HepG2 (cell line): ENCODE measurements around the gene HS3ST1. TPM values are rescaled to one million over a fixed set of nuclear protein-coding genes. Genes with fewer than 3 reads are reported as not detected.

Source experiments
- ATAC-seq: fragments of 200-7000 bp; cut with Tn5 transposase; 3 replicates; pipeline ENCODE4 v1.9.1; 2020; ENCODE audit warnings: mild to moderate bottlenecking, moderate library complexity
- BruUV-seq: library from RNA; stranded (reverse); fragments of 400-500 nt; replicated peaks from 2 replicates; lab custom pipeline; 2021; lab: Mats Ljungman, UMichigan
- CTCF ChIA-PET: fragments of 300-600 bp; formaldehyde crosslinking; extraction: SDS; loops from one replicate; lab custom pipeline; 2021; ENCODE audit warnings: low total read pairs, inconsistent platforms, low intra/inter-chr PET ratio; lab: Yijun Ruan, JAX
- POLR2A ChIA-PET: fragments of 350-600 bp; sonication (Branson Sonifier 250); formaldehyde crosslinking; loops from one replicate; lab custom pipeline; 2020; ENCODE audit warnings: antibody characterized with exemption, inconsistent platforms; lab: Yijun Ruan, JAX
- DNase-seq: peaks from one replicate; pipeline ENCODE4 v3.0.0-alpha.2; 2015; ENCODE audit warnings: low spot score
- FAIRE-seq: peaks from 3 replicates; lab custom pipeline; 2011; peaks lifted over from hg19 to GRCh38; lab: Jason Lieb, UNC
- H2AFZ ChIP-seq: one replicate; pipeline ENCODE4 v1.6.1; 2011; ENCODE audit warnings: low read length, inconsistent platforms
- H3K27ac ChIP-seq: fragments of 300-600 bp; 3 replicates; pipeline ENCODE4 v1.8.0; 2011; ENCODE audit warnings: mixed run types, mild to moderate bottlenecking, mixed read lengths, low read length, inconsistent platforms; ENCODE audit not compliant: insufficient read depth; ENCODE audit errors: extremely low read length
- H3K27me3 ChIP-seq, 2 experiments: fragments of 200-600 bp in 1 of 2; 2 replicates in 1 of 2; 3 replicates in 1 of 2; pipeline versions ENCODE4 v1.6.0 to v1.8.0; 2011; ENCODE audit warnings: low read length in 2 of 2, mild to moderate bottlenecking in 2 of 2, moderate library complexity in 2 of 2, inconsistent platforms in 1 of 2; ENCODE audit not compliant: insufficient read depth in 2 of 2, control insufficient read depth in 1 of 2
- H3K36me3 ChIP-seq, 2 experiments: fragments of 200-600 bp in 1 of 2; replicated peaks in 1 of 2; 2 replicates in 1 of 2; 3 replicates in 1 of 2; pipeline versions ENCODE4 v1.5.1 to v1.8.0; 2011; ENCODE audit warnings: low read length in 2 of 2, inconsistent platforms in 1 of 2; ENCODE audit not compliant: insufficient read depth in 2 of 2, control insufficient read depth in 1 of 2
- H3K4me1 ChIP-seq: 2 replicates; pipeline ENCODE4 v1.5.1; 2012; ENCODE audit warnings: low read length, inconsistent platforms; ENCODE audit not compliant: insufficient read depth
- H3K4me2 ChIP-seq: 2 replicates; pipeline ENCODE4 v1.6.0; 2011; ENCODE audit warnings: low read depth, low read length, inconsistent platforms
- H3K4me3 ChIP-seq, 3 experiments: fragments of 200-600 bp in 1 of 3; sonication (generic), shearing (Covaris generic) in 1 of 3; replicated peaks in 1 of 3; 2 replicates each; pipeline ENCODE4 v1.5.1; 2011 to 2016; ENCODE audit warnings: low read length in 3 of 3, inconsistent platforms in 2 of 3, low read depth in 2 of 3, mild to moderate bottlenecking in 2 of 3, control low read depth in 1 of 3, mixed read lengths in 1 of 3; ENCODE audit not compliant: insufficient read depth in 1 of 3
- H3K79me2 ChIP-seq: one replicate; pipeline ENCODE4 v1.6.1; 2011; ENCODE audit warnings: low read length, inconsistent platforms; ENCODE audit not compliant: insufficient read depth
- H3K9ac ChIP-seq: 2 replicates; pipeline ENCODE4 v1.6.0; 2011; ENCODE audit warnings: mild to moderate bottlenecking, low read depth, low read length, inconsistent platforms; ENCODE audit not compliant: insufficient read depth
- H3K9me3 ChIP-seq: 2 replicates; pipeline ENCODE4 v1.5.1; 2012; ENCODE audit warnings: mild to moderate bottlenecking, low read length
- H4K20me1 ChIP-seq: 2 replicates; pipeline ENCODE4 v1.6.0; 2011; ENCODE audit warnings: inconsistent platforms, mild to moderate bottlenecking, low read length, moderate library complexity; ENCODE audit not compliant: insufficient read depth
- AGO2 ChIP-seq: fragments of 200-400 bp; formaldehyde crosslinking; optimal IDR thresholded peaks from 2 replicates; pipeline ENCODE3; 2017; ENCODE audit warnings: mild to moderate bottlenecking, low read depth, low read length, moderate library complexity
- ARHGAP35 ChIP-seq: sonication (generic); formaldehyde crosslinking; IDR thresholded peaks from 2 replicates; pipeline ENCODE4 v1.9.0; 2022; ENCODE audit warnings: mild to moderate bottlenecking, inconsistent platforms, moderate library complexity, missing genetic modification reagents, borderline replicate concordance
- ATM ChIP-seq: fragments of 450-650 bp; IDR thresholded peaks from 2 replicates; pipeline ENCODE4 v1.7.1; 2017; ENCODE audit warnings: mild to moderate bottlenecking, borderline replicate concordance
- ERF ChIP-seq: IDR thresholded peaks from 2 replicates; pipeline ENCODE4 v1.6.1; 2018; ENCODE audit warnings: missing biosample characterization, missing genetic modification reagents
- FUBP1 ChIP-seq: sonication (generic); formaldehyde crosslinking; IDR thresholded peaks from 2 replicates; pipeline ENCODE4 v1.5.1; 2020; ENCODE audit warnings: missing genetic modification reagents, mild to moderate bottlenecking, borderline replicate concordance
- GATAD1 ChIP-seq: IDR thresholded peaks from 2 replicates; pipeline ENCODE4 v1.6.1; 2016; ENCODE audit warnings: missing genetic modification reagents, missing compliant biosample characterization
- HNF4A ChIP-seq: sonication (generic); formaldehyde crosslinking; IDR thresholded peaks from 2 replicates; pipeline ENCODE4 v1.4.0; 2020; ENCODE audit warnings: missing genetic modification reagents
- MAF1 ChIP-seq: sonication (generic); formaldehyde crosslinking; IDR thresholded peaks from 2 replicates; pipeline ENCODE4 v1.5.0; 2020; ENCODE audit warnings: missing genetic modification reagents, borderline replicate concordance
- NFIB ChIP-seq: sonication (generic); formaldehyde crosslinking; IDR thresholded peaks from 2 replicates; pipeline ENCODE4 v1.9.0; 2021; ENCODE audit warnings: missing genetic modification reagents, mild to moderate bottlenecking, borderline replicate concordance
- PCBP2 ChIP-seq: fragments of 200-400 bp; formaldehyde crosslinking; optimal IDR thresholded peaks from 2 replicates; pipeline ENCODE3; 2018; ENCODE audit warnings: low read length, low read depth; ENCODE audit not compliant: poor library complexity, severe bottlenecking
- ZBTB4 ChIP-seq: sonication (generic); formaldehyde crosslinking; IDR thresholded peaks from 2 replicates; pipeline ENCODE4 v1.4.0; 2020; ENCODE audit warnings: missing genetic modification reagents, mild to moderate bottlenecking, borderline replicate concordance
- ZFY ChIP-seq: sonication (generic); formaldehyde crosslinking; IDR thresholded peaks from 2 replicates; pipeline ENCODE4 v1.4.0; 2020; ENCODE audit warnings: missing genetic modification reagents
- ZNF263 ChIP-seq: sonication (generic); formaldehyde crosslinking; IDR thresholded peaks from 2 replicates; pipeline ENCODE4 v1.4.0; 2020; ENCODE audit warnings: missing genetic modification reagents
- ZNF44 ChIP-seq: sonication (generic); formaldehyde crosslinking; IDR thresholded peaks from 2 replicates; pipeline ENCODE4 v1.5.1; 2020; ENCODE audit warnings: mild to moderate bottlenecking, missing genetic modification reagents
- ZNF468 ChIP-seq: sonication (generic); formaldehyde crosslinking; IDR thresholded peaks from 2 replicates; pipeline ENCODE4 v1.8.0; 2022; ENCODE audit warnings: mild to moderate bottlenecking, moderate library complexity, missing genetic modification reagents
- WGBS: methylation state at CpG from one replicate; pipeline ENCODE4 v1.1.6; 2017; ENCODE audit warnings: low lambda C conversion rate; 5-methylcytosine and 5-hydroxymethylcytosine counted together
- in situ Hi-C: cut with HindIII; loops from 2 replicates; pipeline ENCODE4 v1.10.0; 2017; ENCODE audit warnings: low pct_unique_long_range_greater_than_20kb; ENCODE audit not compliant: extremely low pct_ligation_motif_present
- intact Hi-C: fragments of 100-400 bp; cut with micrococcal nuclease; formaldehyde crosslinking; loops from one replicate; pipeline ENCODE4 v1.10.0; 2022; ENCODE audit not compliant: unreplicated experiment
- polyA plus RNA-seq, 8 experiments: library from polyadenylated mRNA; depleted of rRNA in 3 of 8; stranded (reverse) in 7 of 8; unstranded in 1 of 8; fragments of >200 nt; fragmentation: Illumina TruSeq in 4 of 8; extraction: Trizol in 4 of 8; gene quantifications; 2 replicates each; pipeline versions ENCODE4 v1.2.1 to v1.2.3, GENCODE V29; 2011 to 2016; ENCODE audit warnings: low read depth in 4 of 8, missing spikeins in 1 of 8, mixed read lengths in 1 of 8; ENCODE audit not compliant: insufficient read depth in 1 of 8
- total RNA-seq, 5 experiments: library from RNA; depleted of rRNA; stranded (reverse); fragments of >200 nt; fragmentation: Illumina TruSeq; extraction: Trizol; gene quantifications; 2 replicates each; pipeline ENCODE4 v1.2.3, GENCODE V29; 2016; ENCODE audit warnings: low read depth in 1 of 5
- TF ChIP-seq, protein P1 (sequence below): sonication (generic); formaldehyde crosslinking; IDR thresholded peaks from 2 replicates; pipeline ENCODE4 v1.4.0; 2020; ENCODE audit warnings: mild to moderate bottlenecking, missing genetic modification reagents, borderline replicate concordance
- TF ChIP-seq, protein P2 (sequence below): sonication (generic); formaldehyde crosslinking; IDR thresholded peaks from 2 replicates; pipeline ENCODE4 v1.5.0; 2020; ENCODE audit warnings: mild to moderate bottlenecking, missing genetic modification reagents, moderate library complexity

HS3ST1 gene
- total and polyA plus RNA-seq, 2 of the 13 experiments (the other 11 are each of a cell fraction or from before 2014, with no cell fraction given): not detected

DNA sequence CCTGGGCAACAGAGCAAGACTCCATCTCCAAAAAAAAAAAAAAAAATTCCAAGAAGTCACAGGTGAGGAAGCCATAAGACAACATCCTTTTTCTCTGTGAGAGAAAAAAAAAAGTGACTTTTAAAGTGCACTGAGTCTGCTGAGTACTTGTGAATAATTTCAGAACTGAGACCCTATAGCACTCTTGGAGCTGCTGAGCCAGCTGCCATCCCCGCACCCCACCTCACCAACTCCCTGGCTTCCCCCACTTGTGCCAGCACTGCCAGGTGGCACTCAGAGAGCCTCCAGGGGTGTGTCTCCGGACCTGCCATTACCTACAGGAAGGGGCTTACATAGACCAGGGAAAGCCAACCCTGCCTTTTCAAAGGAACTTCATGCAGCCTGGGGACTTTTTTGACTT is 39.2 kb upstream of the HS3ST1 start:
- Histone ChIP-seq H3K36me3 (no peaks in the 10 kb centered on the region), H3K9ac (no peak overlapping the region), H3K4me3 (no peak overlapping the region), H3K79me2 (no peaks in the 10 kb centered on the region), H4K20me1 (no peaks in the 10 kb centered on the region), H3K27me3 (no peaks in the 10 kb centered on the region), H2AFZ (no peak overlapping the region), H3K27ac (no peak overlapping the region), H3K4me1 (no peaks in the 10 kb centered on the region), H3K4me2 (no peak overlapping the region), H3K9me3 (no peaks in the 10 kb centered on the region)
- no peak for DNase-seq
- in situ Hi-C loops (loop anchor here (25.0 kb wide), 1 partner anchor 1169 kb away; no protein-coding TSS in a partner anchor), intact Hi-C loops (no loop called here)
- 71% methylated on average over 1 of the region's 2 CpGs for WGBS
- BruUV-seq: no TSS peak
- no peak for FAIRE-seq
- POLR2A ChIA-PET: no interaction called here
- no peak for ATAC-seq
- CTCF ChIA-PET: no interaction called here
- TF ChIP-seq ARHGAP35 (no peak), HNF4A (CRISPR knock-in tag) (no peak), ERF (CRISPR knock-in tag) (no peak), NFIB (CRISPR knock-in tag) (no peak), ZNF468 (no peak), GATAD1 (CRISPR knock-in tag) (no peak), ZNF44 (no peak), ZNF263 (CRISPR knock-in tag) (no peak), AGO2 (no peak), ATM (no peak), MAF1 (no peak), FUBP1 (CRISPR knock-in tag) (no peak), ZFY (no peak), PCBP2 (no peak), ZBTB4 (no peak)
- TF ChIP-seq, protein P1, sequence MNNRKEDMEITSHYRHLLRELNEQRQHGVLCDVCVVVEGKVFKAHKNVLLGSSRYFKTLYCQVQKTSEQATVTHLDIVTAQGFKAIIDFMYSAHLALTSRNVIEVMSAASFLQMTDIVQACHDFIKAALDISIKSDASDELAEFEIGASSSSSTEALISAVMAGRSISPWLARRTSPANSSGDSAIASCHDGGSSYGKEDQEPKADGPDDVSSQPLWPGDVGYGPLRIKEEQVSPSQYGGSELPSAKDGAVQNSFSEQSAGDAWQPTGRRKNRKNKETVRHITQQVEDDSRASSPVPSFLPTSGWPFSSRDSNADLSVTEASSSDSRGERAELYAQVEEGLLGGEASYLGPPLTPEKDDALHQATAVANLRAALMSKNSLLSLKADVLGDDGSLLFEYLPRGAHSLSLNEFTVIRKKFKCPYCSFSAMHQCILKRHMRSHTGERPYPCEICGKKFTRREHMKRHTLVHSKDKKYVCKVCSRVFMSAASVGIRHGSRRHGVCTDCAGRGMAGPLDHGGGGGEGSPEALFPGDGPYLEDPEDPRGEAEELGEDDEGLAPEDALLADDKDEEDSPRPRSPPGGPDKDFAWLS (CRISPR knock-in tag): no peak
- TF ChIP-seq, protein P2, sequence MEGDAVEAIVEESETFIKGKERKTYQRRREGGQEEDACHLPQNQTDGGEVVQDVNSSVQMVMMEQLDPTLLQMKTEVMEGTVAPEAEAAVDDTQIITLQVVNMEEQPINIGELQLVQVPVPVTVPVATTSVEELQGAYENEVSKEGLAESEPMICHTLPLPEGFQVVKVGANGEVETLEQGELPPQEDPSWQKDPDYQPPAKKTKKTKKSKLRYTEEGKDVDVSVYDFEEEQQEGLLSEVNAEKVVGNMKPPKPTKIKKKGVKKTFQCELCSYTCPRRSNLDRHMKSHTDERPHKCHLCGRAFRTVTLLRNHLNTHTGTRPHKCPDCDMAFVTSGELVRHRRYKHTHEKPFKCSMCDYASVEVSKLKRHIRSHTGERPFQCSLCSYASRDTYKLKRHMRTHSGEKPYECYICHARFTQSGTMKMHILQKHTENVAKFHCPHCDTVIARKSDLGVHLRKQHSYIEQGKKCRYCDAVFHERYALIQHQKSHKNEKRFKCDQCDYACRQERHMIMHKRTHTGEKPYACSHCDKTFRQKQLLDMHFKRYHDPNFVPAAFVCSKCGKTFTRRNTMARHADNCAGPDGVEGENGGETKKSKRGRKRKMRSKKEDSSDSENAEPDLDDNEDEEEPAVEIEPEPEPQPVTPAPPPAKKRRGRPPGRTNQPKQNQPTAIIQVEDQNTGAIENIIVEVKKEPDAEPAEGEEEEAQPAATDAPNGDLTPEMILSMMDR (CRISPR knock-in tag): no peak
